Measurements from ENCODE around the gene ADAMTS1. TPM values are rescaled to one million over a fixed set of nuclear protein-coding genes. Genes with fewer than 3 reads are reported as not detected.

Gene ADAMTS1
- total and polyA plus RNA-seq, 8 donors, result 54.2 to 147 (median 96.9) TPM

DNA sequence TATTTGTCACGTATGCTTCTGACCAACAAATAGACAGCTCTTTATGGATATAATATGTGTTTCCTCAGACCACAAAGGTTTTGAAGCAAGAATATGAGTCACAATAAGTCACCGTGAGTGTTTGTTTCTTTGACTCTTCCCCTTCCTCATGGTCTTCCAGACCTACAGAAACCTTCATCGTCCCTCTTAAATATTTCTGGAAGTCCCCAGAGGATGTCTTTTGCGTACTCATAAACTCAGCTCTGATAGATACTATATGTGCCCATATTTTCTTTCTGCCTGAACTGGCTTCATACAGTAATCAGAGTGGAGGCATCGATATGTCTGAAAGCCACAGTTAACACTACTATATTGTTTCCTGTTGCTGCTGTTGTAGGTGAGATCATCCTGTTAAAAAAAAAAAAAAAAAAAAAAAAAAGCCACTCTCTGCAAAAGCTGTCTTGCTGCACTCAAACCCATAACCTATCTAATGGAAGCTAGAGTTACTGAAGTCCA is 38.4 kb downstream of the ADAMTS1 start:
- no peak for ATAC-seq
- no peaks in the 10 kb centered on the region for H3K9me3 ChIP-seq
- TF ChIP-seq CTCF (IDR thresholded peaks at IDR 0.05), result no peak

DNA sequence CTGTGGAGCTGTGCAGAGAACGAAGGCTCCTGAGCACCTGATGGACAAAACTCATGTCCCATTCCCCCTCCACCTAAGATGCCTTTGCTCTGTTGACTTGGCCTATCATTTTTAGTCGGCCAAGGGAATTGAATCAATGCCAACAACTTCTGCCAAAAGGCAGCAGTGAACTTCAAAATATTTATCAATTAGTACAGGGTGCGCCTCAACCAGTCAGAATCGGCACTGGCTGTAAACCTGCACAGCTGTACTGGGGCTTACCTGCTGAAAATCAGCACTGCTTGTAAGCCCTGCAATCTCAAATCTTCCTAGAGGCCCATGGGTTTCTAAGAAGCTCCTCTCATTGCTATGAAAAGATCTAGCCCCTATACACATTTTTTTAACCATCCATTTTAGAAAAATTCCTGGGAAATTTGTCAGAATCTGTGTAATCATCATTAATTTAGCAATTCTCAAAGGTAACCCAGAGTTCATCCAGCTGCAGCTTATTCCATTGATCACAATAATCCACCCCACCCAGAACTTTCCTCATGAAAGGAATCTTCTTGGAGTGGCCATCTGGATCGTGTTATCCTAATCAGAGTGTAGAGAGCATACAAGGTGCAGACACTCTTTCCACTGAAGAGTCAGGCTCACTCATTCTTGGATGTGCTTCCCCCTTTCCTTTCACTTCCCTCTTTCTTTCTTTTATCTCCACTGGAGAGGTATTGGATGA is 40.2 kb downstream of the ADAMTS1 start:
- Histone ChIP-seq H3K27me3 (no peaks in the 10 kb centered on the region), H3K27ac (no peak overlapping the region), H3K9me3 (no peaks in the 10 kb centered on the region), H3K36me3 (no peaks in the 10 kb centered on the region), H3K4me1 (peaks cover 0 to 10% of the 10 kb centered on the region in 2 donors), H3K4me3 (no peak overlapping the region)
- DNase-seq, result no peak
- no peak for TF ChIP-seq CTCF (IDR thresholded peaks at IDR 0.05)
- intact Hi-C loops (cut with DNase I), result no loop called here
- ATAC-seq, result no peak

More for the DNA sequence above, 38.4 kb downstream of the ADAMTS1 start:
- Histone ChIP-seq H3K36me3 (no peaks in the 10 kb centered on the region), H3K4me1 (peaks cover 0 to 3% of the 10 kb centered on the region in 2 donors), H3K27ac (no peak overlapping the region), H3K27me3 (no peaks in the 10 kb centered on the region), H3K4me3 (no peak overlapping the region)
- no peak for DNase-seq
- intact Hi-C loops (cut with DNase I), result no loop called here

- ATAC-seq (peak; percentile 17), DNase-seq (no peak)
- Histone ChIP-seq H3K27me3 (no peaks in the 10 kb centered on the region), H3K9me3 (no peaks in the 10 kb centered on the region), H3K27ac (peak overlapping the region in 1 of 2 donors; percentile 63), H3K4me3 (no peak overlapping the region), H3K4me1 (peaks cover 4 to 10% of the 10 kb centered on the region in 2 donors), H3K36me3 (no peaks in the 10 kb centered on the region)
- intact Hi-C loops (cut with DNase I), result no loop called here
- no peak for TF ChIP-seq CTCF (IDR thresholded peaks at IDR 0.05)
Observed at GRCh38 chr21:26801498-26801897, 43.7 kb downstream of the ADAMTS1 start.

DNA sequence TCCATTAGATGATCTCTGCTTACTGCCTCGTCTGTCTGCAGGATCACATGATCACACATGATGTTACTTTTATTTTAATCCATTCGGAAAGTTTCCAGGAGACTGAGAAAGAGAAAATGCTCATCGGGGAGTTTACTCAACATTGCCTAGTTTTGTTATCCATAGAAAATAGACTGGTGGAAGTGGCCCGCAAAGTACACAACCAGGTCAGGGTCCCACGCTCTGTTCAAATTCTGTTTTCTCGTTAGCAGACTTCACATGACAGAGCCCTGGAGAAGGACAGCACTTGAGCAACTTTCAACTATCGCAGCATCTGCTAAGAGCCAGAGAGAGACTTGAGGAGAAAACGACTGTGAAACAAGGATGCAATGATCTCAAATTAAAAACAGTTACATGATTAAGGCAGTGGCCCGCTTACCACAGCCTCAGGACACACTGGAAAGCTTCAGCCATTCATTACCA is 44.2 kb downstream of the ADAMTS1 start:
- no peak for ATAC-seq
- H3K27ac ChIP-seq, result peak overlapping the region in 1 of 2 donors; percentile 63
- H3K9me3 ChIP-seq, result no peaks in the 10 kb centered on the region
- H3K4me1 ChIP-seq, result peaks cover 4 to 10% of the 10 kb centered on the region in 2 donors
- intact Hi-C loops (cut with DNase I), result no loop called here
- H3K27me3 ChIP-seq, result no peaks in the 10 kb centered on the region
- H3K4me3 ChIP-seq, result no peak overlapping the region
- H3K36me3 ChIP-seq, result no peaks in the 10 kb centered on the region
- DNase-seq, result no peak
- no peak for TF ChIP-seq CTCF (IDR thresholded peaks at IDR 0.05)

DNA sequence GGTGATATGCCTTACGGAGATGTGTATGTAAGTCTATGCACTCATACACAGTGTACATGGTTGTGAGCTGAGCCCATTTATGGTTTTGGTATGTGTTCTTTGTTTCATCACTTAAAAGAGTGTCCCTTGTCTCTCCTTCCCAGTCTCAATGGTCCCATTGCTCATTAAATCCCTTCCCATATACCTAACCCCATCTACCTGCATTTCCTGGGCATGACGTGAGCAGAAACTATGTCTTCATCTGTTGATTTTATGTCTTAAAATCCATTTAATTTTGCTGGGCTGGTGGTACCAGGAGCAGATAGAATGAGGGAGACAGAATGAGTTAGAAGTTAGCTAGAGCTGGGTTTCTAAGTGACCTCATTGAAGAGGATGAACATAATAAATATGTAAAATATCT is 44.8 kb downstream of the ADAMTS1 start:
- peaks cover 4 to 10% of the 10 kb centered on the region in 2 donors for H3K4me1 ChIP-seq
- H3K36me3 ChIP-seq, result no peaks in the 10 kb centered on the region
- DNase-seq, result no peak
- H3K27ac ChIP-seq, result peak overlapping the region in 1 of 2 donors; percentile 63
- H3K9me3 ChIP-seq, result no peaks in the 10 kb centered on the region
- H3K27me3 ChIP-seq, result no peaks in the 10 kb centered on the region
- no peak for ATAC-seq
- intact Hi-C loops (cut with DNase I), result no loop called here
- no peak for TF ChIP-seq CTCF (IDR thresholded peaks at IDR 0.05)
- H3K4me3 ChIP-seq, result no peak overlapping the region

Data from left lung (tissue), 10 donors.